IMR-90 (cell line): Measurements from ENCODE around the gene RAD23B.

Experiments used
- MAZ ChIP-seq: IDR thresholded peaks from 2 replicates; pipeline ENCODE4 v1.6.1; 2012; ENCODE audit warnings: low read depth, mild to moderate bottlenecking, low read length, improper control_type of control experiment, moderate library complexity, borderline replicate concordance
- MXI1 ChIP-seq: IDR thresholded peaks from 2 replicates; pipeline ENCODE4 v1.6.1; 2012; ENCODE audit warnings: low read depth, mild to moderate bottlenecking, low read length, moderate library complexity, borderline replicate concordance
- POLR2A ChIP-seq: IDR thresholded peaks from 2 replicates; pipeline ENCODE4 v1.6.1; 2012; ENCODE audit warnings: mild to moderate bottlenecking, low read depth, low read length
- TF ChIP-seq, protein P1 (sequence below): conservative IDR thresholded peaks from 2 replicates; pipeline ENCODE4 v1.5.1; 2012; ENCODE audit warnings: mild to moderate bottlenecking, low read depth, low read length, improper control_type of control experiment
- TF ChIP-seq, protein P2 (sequence below): fragments of 150-350 bp; IDR thresholded peaks from 2 replicates; pipeline ENCODE4 v1.6.1; 2017; ENCODE audit warnings: mild to moderate bottlenecking, antibody characterized with exemption, low read length, low read depth

DNA sequence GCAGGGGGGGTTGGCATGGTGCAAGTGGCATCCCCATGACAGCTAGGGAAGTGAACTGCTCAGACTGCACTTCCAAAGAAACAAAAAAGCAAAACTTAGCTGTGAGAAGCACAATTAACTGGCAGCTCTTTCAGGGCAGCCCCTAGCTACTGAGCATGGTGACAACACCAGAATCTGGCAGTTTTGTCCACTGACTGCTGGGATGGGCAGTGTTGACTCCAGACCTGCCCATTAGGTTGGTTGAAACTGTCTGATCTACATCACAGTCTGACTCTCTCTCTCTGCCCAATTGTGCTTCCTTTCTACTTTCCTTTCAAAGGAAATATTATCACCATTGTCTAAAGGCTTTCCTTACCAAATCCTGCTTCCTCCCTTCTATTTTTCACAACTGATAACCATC lies 12.5 kb upstream of the RAD23B start:
- TF ChIP-seq, protein P1, sequence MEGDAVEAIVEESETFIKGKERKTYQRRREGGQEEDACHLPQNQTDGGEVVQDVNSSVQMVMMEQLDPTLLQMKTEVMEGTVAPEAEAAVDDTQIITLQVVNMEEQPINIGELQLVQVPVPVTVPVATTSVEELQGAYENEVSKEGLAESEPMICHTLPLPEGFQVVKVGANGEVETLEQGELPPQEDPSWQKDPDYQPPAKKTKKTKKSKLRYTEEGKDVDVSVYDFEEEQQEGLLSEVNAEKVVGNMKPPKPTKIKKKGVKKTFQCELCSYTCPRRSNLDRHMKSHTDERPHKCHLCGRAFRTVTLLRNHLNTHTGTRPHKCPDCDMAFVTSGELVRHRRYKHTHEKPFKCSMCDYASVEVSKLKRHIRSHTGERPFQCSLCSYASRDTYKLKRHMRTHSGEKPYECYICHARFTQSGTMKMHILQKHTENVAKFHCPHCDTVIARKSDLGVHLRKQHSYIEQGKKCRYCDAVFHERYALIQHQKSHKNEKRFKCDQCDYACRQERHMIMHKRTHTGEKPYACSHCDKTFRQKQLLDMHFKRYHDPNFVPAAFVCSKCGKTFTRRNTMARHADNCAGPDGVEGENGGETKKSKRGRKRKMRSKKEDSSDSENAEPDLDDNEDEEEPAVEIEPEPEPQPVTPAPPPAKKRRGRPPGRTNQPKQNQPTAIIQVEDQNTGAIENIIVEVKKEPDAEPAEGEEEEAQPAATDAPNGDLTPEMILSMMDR = no peak
- TF ChIP-seq POLR2A (no peak), MXI1 (no peak), MAZ (no peak)
- TF ChIP-seq, protein P2, sequence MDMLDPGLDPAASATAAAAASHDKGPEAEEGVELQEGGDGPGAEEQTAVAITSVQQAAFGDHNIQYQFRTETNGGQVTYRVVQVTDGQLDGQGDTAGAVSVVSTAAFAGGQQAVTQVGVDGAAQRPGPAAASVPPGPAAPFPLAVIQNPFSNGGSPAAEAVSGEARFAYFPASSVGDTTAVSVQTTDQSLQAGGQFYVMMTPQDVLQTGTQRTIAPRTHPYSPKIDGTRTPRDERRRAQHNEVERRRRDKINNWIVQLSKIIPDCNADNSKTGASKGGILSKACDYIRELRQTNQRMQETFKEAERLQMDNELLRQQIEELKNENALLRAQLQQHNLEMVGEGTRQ = no peak
